CD4-positive, alpha-beta T cell treated with Interleukin-6 at 100 ng/mL for 8 hours (primary cell): ENCODE data around the gene APOBEC3F.
A peak's percentile ranks its signal among the peaks of the same experiment; 100 is the strongest.
"Not testable (repeated sequence)": the region's sequence is repeated elsewhere in the genome, so short reads cannot be mapped to it uniquely, and the experiment has no call there.

Experiments
- DNase-seq: peaks from one replicate; pipeline ENCODE4 v3.0.0-alpha.2; 2020; ENCODE audit warnings: mixed read lengths, low spot score

Gene APOBEC3F

GRCh38 chr22:39040538-39041296, at the start of gene APOBEC3F:
TSS of gene APOBEC3F (plus strand) at chr22:39040864. CDS start at chr22:39040961, 97 bp downstream.
- peak; percentile 19 for DNase-seq

- DNase-seq: not testable (repeated sequence)
Observed at GRCh38 chr22:38992871-38993371, 47.7 kb upstream of the APOBEC3F start.

DNA sequence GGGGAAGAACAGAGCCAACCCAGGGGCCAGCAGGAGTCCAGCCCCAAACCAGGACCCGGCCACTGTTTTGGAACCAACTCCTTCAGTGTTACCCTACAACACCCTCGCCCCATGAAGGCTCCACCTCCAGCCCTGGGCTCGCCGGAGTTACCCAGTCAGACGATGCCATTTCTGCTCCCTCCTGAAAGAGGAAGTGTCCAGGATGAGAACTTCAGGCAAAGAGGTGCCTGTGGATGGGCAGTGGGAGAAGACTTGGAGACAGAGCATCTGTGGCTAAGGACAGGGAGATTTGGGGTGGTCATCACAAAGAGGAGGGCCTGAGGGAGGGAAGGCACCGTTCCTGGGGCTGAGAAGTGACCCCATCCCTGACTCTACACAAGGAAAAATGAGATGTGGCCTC, 44.6 kb upstream of the APOBEC3F start:
- no peak for DNase-seq

GRCh38 chr22:38997518-38997917, 43.1 kb upstream of the APOBEC3F start:
- DNase-seq: no peak

- peak; percentile 79 for DNase-seq
Observed at GRCh38 chr22:39003165-39003638, 37.5 kb upstream of the APOBEC3F start.

DNA sequence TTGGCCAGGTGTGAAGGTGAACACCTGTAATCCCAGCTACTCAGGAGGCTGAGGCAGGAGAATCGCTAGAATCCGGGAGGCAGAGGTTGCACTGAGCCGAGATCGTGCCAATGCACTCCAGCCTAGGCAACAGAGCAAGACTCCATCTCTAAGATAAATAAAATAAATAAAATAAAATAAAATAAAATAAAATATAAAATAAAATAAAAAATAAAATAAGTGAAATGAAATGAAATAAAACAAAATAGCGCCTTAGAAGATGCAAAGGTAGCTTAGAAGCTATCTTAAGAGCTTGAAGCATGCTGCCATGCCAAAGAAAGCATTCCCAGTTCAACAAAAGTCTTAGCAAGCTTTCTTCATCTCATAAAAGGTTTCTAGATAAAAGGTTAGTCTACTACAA, 33.5 kb upstream of the APOBEC3F start:
- DNase-seq: no peak

- DNase-seq: not testable (repeated sequence)
Observed at GRCh38 chr22:39008271-39008850, 32.3 kb upstream of the APOBEC3F start.

- no peak for DNase-seq
Observed at GRCh38 chr22:39010946-39011345, 29.7 kb upstream of the APOBEC3F start.

DNA sequence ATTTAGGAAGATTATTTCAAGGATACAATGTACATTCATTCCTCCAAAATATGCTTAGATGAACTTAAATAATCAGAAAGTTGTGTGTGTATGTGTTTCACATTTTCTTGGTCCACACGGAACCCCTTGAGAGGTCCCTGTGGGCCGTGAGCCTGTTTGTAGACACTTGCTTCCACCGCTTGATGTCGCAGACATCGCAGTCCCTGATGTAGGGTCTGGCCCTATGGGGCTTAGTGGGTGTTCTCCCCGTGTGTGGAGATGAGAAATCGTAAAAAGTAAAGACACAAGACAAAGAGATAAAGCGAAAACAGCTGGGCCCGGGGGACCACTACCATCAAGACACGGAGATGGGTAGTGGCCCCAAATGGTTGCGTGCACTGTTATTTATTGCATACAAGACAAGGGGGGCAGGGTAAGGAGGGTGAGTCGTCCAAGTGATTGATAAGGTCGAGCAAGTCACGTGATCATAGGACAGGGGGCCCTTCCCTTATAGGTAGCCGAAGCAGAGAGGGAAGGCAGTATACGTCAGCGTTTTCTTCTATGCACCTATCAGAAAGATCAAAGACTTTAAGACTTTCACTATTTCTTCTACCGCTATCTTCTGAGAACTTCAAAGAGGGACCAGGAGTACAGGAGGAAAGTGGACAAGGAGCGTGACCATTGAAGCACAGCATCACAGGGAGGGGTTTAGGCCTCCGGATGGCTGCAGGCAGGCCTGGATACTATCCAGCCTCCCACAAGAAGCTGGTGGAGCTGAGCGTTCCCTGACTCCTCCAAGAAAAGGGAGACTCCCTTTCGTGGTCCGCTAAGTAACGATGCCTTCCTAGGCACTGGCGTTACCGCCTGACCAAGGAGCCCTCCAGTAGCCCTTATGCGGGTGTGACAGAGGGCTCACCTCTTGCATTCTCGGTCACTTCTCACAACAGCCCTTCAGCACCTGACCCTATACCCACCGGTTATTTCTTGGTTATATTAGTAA, 27.8 kb upstream of the APOBEC3F start:
- no peak for DNase-seq

- DNase-seq: not testable (repeated sequence)
Observed at GRCh38 chr22:39013561-39013941, 27.1 kb upstream of the APOBEC3F start.

GRCh38 chr22:39013942-39014722, 26.5 kb upstream of the APOBEC3F start, which contains the start of gene APOBEC3C:
TSS of gene APOBEC3C (plus strand) at chr22:39014257. CDS start at chr22:39014363, 106 bp downstream.
- DNase-seq: peak; percentile 84

- DNase-seq: not testable (repeated sequence)
Observed at GRCh38 chr22:39014723-39015121, 25.9 kb upstream of the APOBEC3F start.

- DNase-seq: no peak
Observed at GRCh38 chr22:39016592-39016991, 24.1 kb upstream of the APOBEC3F start.

DNA sequence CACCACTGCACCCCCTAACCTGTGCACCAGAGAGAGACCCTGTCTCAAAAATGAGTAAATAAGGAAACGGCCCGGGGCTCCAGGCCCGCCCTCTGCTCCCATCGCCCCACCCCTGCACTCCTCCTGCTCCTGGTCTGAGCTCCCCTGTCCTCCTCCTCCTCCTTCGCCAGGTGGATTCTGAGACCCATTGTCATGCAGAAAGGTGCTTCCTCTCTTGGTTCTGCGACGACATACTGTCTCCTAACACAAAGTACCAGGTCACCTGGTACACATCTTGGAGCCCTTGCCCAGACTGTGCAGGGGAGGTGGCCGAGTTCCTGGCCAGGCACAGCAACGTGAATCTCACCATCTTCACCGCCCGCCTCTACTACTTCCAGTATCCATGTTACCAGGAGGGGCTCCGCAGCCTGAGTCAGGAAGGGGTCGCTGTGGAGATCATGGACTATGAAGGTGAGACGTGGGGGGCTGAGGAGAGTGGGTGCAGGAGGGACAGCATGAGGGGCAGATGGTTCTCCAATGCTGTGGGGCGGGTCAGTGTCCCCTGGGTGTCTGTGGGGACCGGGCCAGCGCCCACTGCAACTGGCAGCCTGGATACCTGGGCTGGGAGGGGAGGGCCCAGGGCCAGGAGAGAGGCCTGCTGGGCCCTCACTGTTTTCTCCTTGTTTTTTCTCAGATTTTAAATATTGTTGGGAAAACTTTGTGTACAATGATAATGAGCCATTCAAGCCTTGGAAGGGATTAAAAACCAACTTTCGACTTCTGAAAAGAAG, 22.9 kb upstream of the APOBEC3F start:
- no peak for DNase-seq

DNA sequence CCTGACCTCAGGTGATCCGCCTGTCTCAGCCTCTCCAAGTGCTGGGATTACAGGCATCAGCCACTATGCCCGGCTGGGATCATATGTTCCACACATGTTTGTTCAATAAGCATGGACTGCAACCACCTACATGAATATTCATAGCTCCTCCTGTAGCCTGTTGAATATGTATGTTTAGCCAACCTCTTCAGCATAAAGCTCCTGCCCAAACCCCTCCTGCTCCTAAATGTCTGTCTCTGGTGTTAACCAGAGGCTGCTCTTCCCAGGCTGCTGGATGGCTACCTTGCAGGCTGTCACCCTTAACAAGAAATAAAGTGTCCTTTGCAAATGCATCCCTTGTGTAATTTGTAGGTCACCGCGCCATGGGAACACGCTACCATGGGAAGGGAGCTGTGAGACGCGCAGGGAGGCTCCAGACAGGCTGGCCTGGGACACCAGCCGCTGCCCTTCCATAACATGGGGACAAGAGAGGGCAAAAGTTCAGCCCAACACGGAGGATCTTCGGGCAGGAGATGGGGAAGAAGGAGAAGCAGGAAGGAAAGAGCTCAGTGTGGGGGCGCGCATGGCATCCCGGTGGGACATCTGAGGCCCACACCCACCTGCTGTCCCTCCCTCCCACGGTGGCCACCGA, 20.5 kb upstream of the APOBEC3F start:
- not testable (repeated sequence) for DNase-seq

- no peak for DNase-seq
Observed at GRCh38 chr22:39021552-39022250, 19.0 kb upstream of the APOBEC3F start.

DNA sequence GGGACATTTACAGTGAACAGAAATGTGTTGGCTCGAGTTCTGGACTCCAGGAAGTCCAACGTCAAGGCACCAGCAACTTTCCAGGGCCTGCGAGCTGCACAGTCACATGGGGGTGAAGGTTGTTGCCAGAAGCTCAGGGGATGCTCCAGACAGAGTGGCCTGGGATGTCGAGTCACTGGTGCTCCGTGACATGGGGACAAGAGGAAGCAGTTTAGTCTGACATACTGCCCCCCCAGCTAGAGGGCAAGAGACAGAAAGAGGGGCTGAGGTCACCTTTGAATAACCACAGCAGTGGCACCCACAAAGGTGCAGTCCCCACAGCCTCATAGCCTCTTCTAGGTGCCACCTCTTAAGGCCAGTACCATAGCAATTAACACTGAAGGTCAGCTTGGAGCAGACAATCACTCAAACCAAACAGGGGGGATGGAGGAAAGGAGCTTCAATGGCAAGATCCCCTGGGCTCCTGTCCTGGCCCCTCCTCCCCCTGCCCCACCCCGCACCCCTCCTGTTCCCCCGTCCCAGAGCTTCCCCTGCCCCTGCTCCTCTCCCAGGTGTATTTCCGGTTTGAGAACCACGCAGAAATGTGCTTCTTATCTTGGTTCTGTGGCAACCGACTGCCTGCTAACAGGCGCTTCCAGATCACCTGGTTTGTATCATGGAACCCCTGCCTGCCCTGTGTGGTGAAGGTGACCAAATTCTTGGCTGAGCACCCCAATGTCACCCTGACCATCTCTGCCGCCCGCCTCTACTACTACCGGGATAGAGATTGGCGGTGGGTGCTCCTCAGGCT, 15.9 kb upstream of the APOBEC3F start:
- peak; percentile 48 for DNase-seq

DNA sequence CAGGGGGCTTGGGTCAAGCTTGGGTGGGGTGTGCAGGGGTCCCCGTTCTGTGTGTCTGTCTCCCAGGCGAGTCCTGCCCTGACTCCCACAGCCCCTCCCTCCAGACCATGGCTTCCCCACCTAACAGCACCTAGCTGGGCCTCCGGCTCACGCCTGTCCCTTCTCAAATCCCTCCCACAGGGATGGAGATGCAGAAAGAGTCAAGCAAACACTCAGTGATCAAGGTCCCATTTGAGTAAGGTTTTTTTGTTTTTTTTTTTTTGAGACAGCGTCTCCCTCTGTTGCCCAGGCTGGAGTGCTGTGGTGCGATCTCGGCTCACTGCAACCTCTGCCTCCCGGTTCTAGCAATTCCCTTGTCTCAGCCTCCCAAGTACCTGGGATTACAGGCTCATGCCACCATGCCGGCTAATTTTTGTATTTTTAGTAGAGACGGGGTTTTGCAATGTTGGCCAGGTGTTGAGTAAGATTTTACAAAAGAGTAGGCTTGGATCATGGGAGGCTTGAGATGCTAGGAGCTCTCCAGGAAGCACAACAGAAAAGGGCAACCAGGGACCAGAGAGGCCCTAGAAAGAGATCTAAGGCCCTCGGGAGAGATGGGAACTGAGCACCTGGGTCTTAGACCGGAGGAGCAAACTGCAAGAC, 14.0 kb upstream of the APOBEC3F start:
- DNase-seq: no peak
